Cardiac fibroblast (primary cell): ENCODE measurements around the gene KRTAP5-1.

Experiments used
- DNase-seq, 2 donors: peaks; one replicate each; pipeline versions ENCODE4 v3.0.0 to v3.0.0-alpha.2; 2010; ENCODE audit warnings: low read depth in 2 of 2
- H3K4me3 ChIP-seq, 2 donors: replicated peaks in 1 of 2; 1 replicate in 1 of 2; 2 replicates in 1 of 2; pipeline ENCODE4 v1.5.1; 2011; ENCODE audit warnings: low read depth in 2 of 2, low read length in 2 of 2, mild to moderate bottlenecking in 2 of 2, moderate library complexity in 1 of 2
- TF ChIP-seq, protein P1 (sequence below): IDR thresholded peaks from one replicate; pipeline ENCODE4 v1.5.1; 2011; ENCODE audit warnings: low read depth, mild to moderate bottlenecking, low read length, inconsistent platforms

The KRTAP5-1 gene

DNA sequence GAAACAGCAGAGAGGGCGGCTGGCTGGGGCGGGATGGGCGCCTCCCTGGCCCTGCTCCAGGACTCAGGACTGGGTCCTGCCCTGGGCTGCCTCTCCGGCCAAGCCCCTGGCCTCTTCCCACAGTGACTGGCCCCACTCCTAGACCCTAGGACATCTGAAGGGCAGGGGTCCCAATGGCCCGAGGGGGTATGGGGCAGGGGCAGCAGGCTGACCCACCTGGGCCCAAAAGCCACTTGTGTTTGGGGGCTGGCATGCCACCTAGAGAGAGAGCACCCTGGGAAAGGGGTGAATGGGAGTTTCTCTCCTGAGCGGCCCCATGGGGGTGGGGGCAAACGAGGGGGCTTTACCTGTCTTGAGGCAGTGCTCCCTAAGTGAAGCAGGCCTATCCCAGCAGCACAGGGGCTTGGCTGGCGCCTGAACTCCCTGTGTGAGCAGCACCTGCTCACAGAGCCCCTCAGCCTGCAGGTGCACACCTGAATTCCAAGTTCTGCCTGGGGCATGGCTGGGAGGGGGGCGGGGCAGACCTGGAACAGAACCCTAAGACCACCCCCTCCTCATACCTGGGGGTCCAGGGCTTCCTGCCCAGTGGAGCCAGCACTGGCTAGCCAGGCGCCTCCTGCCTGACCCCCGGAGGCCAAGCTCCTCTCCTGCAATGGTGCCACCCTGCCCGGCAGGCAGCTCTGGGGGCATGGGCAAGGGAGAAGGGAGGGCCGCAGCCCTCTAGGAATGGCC lies 29.9 kb downstream of the KRTAP5-1 start:
- no peak for DNase-seq
- TF ChIP-seq, protein P1, sequence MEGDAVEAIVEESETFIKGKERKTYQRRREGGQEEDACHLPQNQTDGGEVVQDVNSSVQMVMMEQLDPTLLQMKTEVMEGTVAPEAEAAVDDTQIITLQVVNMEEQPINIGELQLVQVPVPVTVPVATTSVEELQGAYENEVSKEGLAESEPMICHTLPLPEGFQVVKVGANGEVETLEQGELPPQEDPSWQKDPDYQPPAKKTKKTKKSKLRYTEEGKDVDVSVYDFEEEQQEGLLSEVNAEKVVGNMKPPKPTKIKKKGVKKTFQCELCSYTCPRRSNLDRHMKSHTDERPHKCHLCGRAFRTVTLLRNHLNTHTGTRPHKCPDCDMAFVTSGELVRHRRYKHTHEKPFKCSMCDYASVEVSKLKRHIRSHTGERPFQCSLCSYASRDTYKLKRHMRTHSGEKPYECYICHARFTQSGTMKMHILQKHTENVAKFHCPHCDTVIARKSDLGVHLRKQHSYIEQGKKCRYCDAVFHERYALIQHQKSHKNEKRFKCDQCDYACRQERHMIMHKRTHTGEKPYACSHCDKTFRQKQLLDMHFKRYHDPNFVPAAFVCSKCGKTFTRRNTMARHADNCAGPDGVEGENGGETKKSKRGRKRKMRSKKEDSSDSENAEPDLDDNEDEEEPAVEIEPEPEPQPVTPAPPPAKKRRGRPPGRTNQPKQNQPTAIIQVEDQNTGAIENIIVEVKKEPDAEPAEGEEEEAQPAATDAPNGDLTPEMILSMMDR: no peak
- H3K4me3 ChIP-seq: no peak overlapping the region

GRCh38 chr11:1553808-1554594 lies 31.1 kb downstream of the KRTAP5-1 start:
- H3K4me3 ChIP-seq: no peak overlapping the region
- TF ChIP-seq, protein P1: no peak
- no peak for DNase-seq

GRCh38 chr11:1549338-1550330 lies 35.4 kb downstream of the KRTAP5-1 start:
- no peak for DNase-seq
- TF ChIP-seq, protein P1: no peak
- no peak overlapping the region for H3K4me3 ChIP-seq

GRCh38 chr11:1548221-1549070 lies 36.6 kb downstream of the KRTAP5-1 start:
- H3K4me3 ChIP-seq: no peak overlapping the region

GRCh38 chr11:1547467-1548098 lies 37.5 kb downstream of the KRTAP5-1 start:
- H3K4me3 ChIP-seq: no peak overlapping the region
- DNase-seq: no peak
- TF ChIP-seq, protein P1: no peak

More at GRCh38 chr11:1548221-1549070, 36.6 kb downstream of the KRTAP5-1 start:
- DNase-seq: peak; percentile 33 to 60
- TF ChIP-seq, protein P1: no peak
